LoVo (cell line): ENCODE data around the gene MTARC2.
A peak's percentile ranks its signal among the peaks of the same experiment; 100 is the strongest.
"Not testable (repeated sequence)": the region's sequence is repeated elsewhere in the genome, so short reads cannot be mapped to it uniquely, and the experiment has no call there.

ENCODE experiments used
- DNase-seq: peaks from one replicate; pipeline ENCODE4 v3.0.0-alpha.2; 2016; ENCODE audit warnings: low spot score

Gene MTARC2

DNA sequence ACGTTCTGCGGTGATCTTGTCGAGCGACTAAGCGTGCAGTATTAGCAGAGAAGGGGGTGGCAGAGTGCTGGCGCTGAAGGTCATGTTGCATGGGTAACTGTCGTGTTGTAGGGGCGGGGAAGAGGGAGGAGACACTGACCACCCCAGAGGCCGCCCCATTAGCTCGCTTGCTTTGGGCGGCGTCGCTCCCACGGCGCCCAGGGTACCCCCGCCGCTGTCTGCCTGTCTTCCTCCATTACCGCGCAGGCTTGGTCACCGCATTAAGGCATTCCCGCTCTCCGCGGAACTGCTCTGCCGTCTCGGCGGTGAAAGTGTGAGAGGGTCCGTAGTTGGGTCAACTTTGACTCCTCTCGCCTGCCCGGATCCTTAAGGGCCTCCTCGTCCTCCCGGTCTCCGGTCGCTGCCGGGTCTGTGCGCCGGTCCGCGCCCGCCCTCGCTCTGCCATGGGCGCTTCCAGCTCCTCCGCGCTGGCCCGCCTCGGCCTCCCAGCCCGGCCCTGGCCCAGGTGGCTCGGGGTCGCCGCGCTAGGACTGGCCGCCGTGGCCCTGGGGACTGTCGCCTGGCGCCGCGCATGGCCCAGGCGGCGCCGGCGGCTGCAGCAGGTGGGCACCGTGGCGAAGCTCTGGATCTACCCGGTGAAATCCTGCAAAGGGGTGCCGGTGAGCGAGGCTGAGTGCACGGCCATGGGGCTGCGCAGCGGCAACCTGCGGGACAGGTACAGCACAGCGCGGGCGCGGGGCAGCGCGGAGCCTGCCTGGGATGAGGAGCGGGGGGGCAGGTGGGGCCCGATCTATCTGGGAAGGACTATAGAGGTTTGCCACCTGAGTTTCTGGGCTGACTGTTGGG is at the start of gene MTARC2:
Gene MTARC2, plus strand, starts transcription at position 234 of the 846 bp plus-strand sequence. Its CDS starts 210 bp downstream, at position 444.
- DNase-seq, result peak; percentile 84

DNA sequence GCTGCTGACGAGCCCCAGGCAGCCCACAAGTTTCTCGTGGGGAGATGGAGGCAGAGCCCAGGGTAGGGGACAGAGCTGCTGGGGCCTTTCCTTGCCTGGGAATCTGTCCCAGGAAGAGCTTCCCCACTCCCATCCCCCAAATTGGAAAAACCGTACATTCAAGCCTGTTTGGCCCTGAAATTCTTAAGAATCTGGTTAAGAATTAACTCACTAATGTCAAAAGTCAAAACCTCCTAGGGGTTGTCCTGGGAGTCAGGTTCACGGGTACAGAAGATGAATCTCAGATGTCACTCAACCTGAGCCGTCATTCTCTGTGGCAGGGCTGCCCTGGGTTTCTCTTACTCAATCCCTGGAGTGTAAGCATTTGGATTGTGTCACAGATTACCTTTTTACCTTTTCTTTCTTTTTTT is 49.5 kb upstream of the MTARC2 start:
- DNase-seq, result no peak

DNA sequence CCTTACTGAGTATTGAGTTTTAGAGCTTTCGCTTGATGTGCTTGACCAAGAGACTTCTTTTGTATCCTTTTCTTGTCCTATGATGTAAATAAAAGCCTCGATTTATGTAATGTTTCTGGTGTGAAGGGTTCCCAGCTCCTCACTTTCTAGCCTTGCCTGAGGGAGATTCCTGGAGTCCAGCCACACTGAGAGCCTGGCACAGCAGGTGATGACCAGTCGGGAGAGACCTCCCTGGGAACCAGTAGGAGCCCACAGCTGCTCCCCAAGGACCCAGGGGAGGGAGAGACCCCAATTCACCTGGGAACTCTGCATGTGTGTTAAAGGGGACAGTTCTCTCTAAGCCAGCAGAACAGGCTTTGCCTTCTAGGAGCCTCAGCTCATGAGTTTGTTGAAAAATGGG is 49.1 kb upstream of the MTARC2 start:
- no peak for DNase-seq

DNA sequence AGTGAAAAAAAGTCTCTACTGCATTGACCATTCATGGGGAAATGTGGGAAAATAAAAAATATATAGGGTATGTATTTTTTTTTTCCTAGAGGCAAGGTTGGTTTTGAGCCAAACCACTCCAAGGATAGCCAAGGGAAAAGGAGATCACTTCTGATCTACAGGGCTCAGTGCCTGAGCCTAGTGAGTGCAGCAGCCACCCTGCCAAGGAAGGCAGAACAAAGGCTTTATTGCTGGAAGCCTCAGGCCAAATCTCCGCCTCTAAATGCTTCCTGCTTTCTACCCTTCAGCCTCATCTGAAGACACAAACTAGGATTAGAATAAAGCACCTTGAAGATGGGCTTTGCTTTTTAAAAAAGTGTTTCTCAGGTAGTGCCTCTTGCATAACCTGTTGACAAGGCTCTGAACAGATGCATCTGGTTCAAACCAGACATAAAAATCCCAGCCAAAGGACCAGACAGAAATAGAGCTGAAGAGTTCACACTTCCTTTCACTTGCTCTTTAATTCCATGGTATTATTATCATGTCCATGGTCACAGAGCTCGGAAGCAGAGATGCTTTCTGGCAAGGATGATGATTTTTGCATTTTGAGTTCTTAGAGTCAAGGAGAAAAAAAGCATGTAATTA is 47.5 kb upstream of the MTARC2 start:
- no peak for DNase-seq

DNA sequence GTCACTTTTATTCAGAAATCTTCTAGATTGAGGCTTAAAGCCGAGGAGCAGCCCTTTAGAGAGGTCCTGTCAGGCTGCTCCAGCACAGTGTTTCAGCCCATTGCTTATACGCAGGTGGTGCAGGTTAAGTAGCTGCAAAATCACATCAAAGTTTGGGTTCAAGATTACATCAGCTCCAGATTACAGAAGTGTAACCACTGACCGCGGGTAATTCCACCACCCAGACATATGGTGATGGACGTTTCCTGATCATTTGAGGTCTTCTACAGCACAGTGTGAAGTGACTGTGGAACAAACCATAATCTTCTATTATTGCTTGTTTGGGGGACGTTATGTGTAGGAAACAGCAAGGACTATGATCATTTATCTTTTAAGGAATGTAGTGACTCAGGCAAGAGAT is 46.1 kb upstream of the MTARC2 start:
- DNase-seq, result no peak

DNA sequence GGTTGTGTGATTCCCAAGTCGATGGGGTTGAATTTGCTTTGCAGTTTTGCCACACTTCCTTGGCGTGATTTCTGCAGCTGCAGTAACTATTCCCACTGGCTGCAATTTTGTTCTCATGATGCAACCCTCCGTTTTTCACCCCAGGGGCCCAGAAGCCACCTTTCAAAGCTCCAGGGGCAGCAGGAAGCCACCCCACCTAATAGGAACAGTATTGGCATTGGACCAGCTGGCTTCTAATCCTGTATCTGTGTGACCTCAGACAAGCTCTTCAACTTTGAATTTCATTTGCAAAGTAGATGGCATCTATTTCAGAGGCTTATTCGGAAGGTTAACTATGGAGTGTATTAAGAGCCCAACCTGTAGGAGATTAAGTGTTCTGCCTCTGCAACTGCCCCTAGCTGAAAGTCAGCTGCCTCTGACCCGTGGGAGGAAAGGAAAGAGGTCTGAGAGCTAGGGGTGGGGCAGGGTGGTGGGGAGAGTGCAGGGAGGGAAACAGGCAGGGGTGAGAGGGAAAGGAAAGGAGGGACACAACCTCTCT is 45.3 kb upstream of the MTARC2 start:
- DNase-seq, result no peak

DNA sequence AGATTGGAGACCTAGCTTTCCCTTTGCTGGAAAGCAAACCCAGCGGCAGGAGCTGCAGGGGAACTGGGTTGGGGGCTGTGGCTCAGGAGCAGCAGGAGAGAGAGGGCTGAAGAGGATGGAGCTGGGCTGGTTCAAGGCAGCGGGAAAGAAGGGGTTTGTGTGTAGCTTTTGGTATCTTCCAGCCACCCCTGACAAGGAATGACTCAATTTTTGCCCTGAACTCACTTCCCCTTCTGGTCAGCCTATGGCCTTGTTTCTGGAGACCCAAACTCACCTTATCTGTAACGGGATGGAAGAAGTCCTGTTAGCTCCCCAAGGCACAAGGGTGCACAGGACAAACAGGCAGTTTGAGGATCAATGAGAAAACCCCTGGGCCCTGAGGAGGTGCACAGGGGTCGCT is 44.8 kb upstream of the MTARC2 start:
- no peak for DNase-seq

DNA sequence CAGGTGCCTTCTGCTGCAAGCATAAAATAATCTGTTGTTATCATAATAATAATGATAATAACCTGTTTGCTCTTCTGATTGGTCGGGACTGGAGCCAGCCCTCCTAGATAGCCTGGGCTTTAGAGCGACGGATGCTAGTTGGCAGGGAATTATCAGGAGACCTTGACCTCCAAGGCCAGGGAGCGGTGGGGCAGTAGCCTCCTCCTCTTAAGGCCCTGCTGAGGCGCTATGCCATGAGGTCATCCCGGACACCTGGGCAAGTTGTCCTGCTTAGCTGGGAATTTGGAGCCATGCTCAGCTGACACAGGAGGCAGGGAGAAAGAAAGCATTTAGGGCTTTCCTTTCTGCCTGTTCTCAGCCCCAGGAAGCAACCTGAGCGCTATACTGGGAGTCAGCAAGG is 42.3 kb upstream of the MTARC2 start:
- DNase-seq, result no peak

DNA sequence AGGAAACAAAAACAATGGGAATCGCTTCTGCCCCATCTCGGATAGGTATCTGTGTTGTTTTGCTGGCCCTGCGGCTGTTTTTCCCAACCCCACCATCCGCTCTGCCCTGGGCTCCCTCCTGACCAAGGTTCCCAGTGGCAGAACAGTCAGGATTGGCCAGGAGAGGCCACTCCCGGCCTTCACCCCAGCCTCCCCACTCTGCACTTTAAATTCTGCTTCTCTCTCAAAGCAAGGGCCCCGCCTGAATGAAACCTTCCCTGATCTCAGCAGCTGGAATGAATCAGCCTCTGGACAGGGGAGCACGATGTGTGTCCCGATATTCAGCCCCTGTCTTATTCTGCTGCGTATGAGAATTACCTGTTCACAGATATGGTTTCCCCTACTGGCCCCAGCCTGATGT is 41.6 kb upstream of the MTARC2 start:
- DNase-seq, result no peak

DNA sequence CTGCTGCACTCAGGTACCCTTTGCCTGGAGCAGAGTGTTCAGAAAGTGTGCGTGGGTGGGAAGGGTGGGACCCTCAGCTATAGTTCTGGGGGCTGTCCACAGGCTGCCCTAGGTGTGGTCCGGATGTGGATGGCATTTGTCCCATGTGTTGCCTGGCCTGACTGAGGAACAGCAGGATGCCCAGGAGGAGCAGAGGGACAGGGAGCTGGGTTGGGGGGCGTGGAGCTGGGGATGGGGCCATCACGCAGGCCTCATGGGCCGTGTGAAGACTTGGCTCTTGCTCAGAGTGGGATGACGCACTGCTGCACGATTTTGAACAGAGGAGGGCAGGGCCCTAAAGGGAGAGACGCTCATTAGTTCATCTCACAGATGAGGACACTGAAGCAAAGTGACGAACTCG is 41.0 kb upstream of the MTARC2 start:
- no peak for DNase-seq

DNA sequence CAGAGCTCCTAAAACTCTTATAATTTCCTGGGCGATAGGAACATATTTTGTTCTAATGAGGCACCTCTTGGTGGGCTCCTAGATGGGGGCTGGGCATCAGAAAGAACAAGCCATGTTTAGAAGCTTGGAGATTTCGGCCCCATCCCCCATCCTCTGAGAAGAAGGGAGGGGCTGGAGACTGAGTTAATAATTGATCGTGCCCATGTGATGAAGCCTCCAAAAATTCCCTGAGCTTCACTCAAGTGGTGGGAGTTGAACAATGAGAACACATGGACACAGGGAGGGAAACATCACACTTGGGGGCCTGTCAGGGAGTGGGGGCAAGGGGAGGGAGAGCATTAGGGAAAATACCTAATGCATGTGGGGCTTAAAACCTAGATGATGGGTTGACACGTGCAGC is 39.9 kb upstream of the MTARC2 start:
- DNase-seq, result no peak

DNA sequence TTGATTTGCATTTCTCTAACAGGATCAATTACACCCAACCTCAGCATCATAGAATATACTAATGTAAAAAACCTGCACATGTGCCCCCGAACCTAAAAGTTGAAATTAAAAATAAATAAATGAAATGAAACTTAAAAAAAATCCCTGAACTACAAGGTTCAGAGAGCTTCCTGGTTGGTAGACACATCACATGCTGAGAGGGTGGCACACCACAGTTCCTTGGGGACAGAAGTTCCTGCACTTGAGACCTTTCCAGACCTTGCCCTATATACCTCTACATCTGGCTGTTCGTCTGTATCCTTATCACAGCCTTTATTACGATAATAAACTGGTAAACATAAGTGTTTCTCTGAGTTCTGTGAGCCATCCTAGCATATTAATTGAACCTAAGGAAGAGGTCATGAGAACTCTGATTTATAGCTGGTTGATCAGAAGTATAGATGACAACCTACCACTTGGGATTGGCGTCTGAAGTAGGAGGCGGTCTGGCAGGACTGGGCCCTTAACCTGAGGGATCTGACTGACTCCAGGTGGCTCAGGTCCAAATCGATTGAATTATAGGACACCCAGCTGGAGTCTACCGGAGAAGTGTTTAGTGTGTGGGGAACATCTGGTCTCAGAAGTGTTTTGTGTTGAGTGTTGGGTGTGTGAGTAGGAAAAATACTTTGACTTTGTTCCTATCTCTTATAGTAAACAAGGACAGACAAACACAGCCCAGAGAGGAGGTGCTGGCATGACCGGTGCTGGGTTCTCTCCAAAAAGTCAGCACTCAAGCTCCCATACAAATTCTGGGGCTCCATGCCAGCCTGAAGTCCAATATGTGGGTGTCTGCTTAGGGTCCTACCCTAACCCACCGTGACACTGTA is 39.0 kb upstream of the MTARC2 start:
- no peak for DNase-seq

DNA sequence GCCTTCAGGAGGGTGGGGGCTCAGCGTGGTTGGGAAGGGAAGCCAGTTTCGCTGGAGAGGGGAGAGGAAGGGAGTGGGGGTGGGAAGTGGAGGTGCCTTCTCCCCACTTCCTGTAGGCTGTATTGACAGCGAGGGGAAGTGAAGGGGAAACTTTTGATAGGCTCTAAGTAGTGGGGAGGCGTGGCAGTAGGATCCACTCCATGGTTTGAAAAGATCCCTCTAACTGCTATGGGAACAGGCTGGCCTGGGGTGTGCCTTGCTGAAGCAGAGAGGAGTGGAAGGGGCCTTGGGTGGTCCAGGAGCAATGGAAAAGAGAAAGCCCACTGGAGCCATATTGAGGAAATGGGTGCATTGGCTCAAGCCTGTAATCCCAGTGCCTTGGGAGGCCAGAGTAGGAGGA is 37.8 kb upstream of the MTARC2 start:
- no peak for DNase-seq

DNA sequence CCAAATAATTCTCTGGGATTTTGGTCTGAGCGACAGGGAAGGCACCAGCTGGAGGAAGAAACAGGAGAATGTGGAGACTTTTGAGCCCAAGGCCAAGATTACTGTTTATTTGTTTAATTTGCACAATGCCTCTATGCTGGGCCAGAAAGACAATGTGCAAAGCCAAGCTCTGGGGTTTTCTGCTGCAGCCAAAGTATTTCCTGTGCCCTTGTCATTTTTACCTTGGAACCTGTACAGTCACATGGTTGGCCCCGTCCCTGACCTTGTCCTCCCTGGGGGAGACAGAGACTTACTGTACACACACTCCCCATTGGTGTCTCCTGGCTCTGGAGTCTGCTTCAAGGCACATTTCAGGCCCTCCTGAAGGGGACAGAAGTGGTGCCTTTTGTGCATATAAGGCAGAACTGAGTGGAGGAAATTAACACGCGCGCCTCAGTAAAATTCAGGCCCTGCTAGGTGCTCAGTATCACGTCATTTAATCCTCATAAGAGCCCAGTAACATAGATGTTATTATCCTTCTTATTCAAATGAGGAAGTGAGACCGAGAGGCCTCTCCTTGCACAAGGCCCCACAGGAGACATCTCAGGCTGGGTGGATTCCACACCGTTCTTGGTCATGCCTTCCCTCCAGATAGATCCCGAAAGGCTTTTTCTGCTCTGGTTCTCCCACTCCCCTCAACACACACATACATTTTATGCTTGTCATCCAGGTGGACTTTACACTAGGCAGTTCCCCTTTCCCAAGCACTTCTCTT is 36.9 kb upstream of the MTARC2 start:
- no peak for DNase-seq

DNA sequence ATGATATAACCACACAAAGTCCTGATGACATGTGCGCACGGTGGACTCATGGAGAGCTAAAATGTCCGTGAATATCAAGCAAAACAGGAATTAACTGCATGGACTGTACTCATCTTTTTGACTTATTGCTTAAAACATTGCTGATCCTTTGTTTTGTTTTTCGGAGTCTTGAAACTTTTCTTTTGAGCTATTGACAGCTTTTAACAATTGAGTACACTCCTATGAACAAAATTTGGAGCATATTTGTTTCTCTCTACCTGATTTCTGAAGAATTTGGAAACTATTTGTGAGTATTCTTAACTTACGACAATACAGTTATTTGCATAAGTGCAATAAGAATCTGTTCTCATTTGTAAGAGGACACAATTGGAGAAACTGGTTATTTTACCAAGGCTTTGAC is 32.1 kb upstream of the MTARC2 start:
- not testable (repeated sequence) for DNase-seq

DNA sequence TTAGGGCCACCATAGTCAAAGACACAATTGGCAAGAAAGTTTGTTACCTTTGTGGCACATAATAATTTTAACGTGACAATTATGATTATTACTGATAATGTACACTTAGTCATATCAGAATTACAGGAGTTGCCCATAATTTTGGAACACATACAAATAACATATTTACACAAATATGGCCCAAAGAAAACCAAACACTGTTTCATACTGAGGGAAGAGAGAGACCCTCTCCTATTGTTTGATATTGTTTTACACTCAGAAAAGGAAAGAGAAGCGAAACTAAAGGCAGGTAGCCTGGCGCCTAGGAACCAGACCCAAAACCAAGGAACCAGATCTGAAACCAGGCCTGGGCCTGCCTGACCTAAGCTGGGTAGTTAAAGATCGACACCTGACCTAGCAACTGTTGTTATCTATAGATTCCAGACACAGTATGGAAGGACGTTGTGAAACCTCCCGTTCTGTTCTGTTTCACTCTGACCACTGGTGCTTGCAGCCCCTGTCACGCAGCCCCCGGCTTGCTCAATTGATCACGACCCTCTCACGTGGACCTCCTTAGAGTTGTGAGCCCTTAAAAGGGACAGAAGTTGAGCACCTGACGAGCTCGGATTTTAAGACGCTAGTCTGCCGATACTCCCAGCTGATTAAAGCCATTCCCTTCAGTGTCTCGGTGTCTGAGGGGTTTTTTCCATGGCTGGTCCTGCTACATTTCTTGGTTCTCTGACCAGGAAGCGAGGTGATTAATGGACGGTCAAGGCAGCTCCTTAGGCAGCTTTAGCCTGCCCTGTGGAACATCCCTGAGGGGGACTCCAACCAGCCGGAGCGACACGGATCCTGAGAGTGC is 30.1 kb upstream of the MTARC2 start:
- DNase-seq, result no peak

DNA sequence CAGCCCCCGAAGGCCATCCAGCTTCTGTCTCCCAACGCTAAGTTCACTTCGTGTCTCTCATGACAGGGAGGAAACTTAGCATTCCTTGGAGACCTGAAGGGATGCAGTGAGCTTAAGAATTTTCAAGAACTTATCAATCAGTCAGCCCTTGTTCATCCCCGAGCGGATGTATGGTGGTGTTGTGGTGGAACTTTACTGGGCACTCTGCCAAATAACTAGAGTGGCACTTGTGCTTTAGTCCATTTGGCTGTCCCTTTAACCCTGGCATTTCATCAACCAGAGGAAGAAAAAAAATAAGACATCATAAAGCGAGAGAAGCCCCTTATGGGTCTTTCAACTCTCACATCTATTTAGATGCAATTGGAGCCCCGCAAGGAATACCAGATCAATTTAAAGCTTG is 26.9 kb upstream of the MTARC2 start:
- not testable (repeated sequence) for DNase-seq

DNA sequence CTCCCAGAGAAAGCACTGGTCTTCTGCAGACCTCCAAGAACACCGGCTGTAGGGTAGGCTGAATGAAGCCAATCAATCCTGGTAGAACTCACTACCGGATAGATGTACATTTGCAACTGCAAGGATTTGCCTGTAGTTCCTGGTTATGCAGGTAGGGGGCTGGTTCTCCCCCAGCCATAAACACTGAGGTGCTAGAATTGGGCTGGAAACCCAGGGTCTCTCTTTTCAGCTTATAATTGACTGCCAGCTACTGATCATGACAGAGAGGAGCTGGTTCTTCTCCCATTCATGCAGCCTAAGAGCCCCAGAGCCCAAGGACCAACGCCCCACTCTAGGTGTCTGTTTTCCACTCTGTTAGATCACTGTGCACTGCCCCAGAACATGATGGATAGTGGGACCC is 21.5 kb upstream of the MTARC2 start:
- no peak for DNase-seq

DNA sequence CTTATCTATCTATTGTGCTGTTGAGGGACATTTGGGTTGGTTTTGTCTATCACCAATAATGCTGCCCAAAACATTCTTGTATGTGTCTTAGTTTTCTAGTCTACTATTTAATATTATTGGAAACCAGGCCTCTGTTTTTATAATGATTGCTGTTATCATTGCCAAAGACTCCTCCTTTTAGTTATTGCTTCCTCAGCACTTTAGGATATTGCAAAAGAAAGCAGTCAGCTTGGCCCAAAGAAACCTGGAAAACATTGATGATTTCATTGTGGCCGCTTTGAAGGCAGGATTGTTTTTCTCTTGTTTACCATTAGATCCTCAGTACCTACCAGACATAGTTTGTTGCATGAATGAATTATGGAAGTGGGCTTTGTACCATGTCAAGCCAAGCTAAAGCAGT is 20.6 kb upstream of the MTARC2 start:
- no peak for DNase-seq

DNA sequence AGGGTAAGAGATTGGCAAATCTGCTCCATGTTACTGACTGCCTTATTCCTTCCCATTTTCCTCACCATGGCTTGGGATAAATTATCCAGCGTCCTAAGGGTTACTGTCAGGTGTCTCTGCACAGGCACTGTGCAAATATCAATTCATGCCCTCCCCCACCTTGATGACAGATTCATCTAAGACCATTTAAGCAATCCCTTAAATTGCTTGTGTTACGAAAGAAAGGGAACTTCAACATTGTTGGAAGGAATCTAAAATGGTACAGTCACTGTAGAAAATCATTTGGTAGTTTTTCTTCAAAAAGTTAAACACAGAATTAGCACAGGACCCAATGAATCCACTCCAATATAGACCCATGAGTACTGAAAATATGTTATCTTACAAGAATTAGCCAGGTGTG is 17.6 kb upstream of the MTARC2 start:
- no peak for DNase-seq

DNA sequence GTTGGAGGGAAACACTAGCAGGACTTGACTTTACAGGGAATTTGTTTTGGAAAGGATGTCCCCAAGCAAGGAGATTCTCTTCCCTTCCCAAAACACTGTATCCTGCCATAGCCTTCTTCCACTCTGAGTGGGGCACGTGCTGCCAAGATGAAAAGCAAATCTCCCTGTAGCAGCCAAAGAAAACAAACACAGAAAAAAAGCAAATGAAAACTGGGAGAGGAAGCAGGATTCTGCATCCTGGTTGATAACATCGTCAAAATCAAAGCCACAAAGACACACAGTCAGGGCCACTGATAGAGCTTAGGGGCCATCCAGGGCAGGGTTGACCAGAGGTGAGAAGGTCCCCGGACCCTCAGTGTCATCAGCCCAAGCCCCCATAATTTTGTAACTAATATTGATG is 16.0 kb upstream of the MTARC2 start:
- DNase-seq, result no peak
